ENCODE results near the gene RASL10A. TPM values are rescaled to one million over a fixed set of nuclear protein-coding genes. Genes with fewer than 3 reads are reported as not detected.

Gene RASL10A
- total RNA-seq, 1 experiment from 2014 or later, result 1.1 TPM

GRCh38 chr22:29340566-29340965 lies 25.1 kb upstream of the RASL10A start:
- Mint-ChIP-seq H3K9me3 (ENCODE audit: unreplicated experiment) (no peaks in the 10 kb centered on the region), H3K27ac (ENCODE audit: unreplicated experiment) (no peak overlapping the region), H3K4me1 (ENCODE audit: low read depth, unreplicated experiment) (peaks cover 8% of the 10 kb centered on the region), H3K4me3 (ENCODE audit: unreplicated experiment) (no peak overlapping the region), H3K27me3 (ENCODE audit: insufficient read depth, unreplicated experiment) (no peaks in the 10 kb centered on the region), H3K36me3 (ENCODE audit: insufficient read depth, unreplicated experiment) (peaks cover 61% of the 10 kb centered on the region)
- H3K4me3 ChIP-seq (ENCODE audit: low read depth, low read length), result no peak overlapping the region
- DNase-seq, result no peak
- BruUV-seq (replicated peaks), result no TSS peak
- H3K4me1 ChIP-seq, result peaks cover 6% of the 10 kb centered on the region; the same call in 1 of the 2 replicates
- intact Hi-C loops (cut with micrococcal nuclease; ENCODE audit: unreplicated experiment), result no loop called here
- peaks cover 1% of the 10 kb centered on the region for H3K36me3 ChIP-seq (ENCODE audit: control insufficient read depth, insufficient read depth, low read length)
- TF ChIP-seq, protein P1, sequence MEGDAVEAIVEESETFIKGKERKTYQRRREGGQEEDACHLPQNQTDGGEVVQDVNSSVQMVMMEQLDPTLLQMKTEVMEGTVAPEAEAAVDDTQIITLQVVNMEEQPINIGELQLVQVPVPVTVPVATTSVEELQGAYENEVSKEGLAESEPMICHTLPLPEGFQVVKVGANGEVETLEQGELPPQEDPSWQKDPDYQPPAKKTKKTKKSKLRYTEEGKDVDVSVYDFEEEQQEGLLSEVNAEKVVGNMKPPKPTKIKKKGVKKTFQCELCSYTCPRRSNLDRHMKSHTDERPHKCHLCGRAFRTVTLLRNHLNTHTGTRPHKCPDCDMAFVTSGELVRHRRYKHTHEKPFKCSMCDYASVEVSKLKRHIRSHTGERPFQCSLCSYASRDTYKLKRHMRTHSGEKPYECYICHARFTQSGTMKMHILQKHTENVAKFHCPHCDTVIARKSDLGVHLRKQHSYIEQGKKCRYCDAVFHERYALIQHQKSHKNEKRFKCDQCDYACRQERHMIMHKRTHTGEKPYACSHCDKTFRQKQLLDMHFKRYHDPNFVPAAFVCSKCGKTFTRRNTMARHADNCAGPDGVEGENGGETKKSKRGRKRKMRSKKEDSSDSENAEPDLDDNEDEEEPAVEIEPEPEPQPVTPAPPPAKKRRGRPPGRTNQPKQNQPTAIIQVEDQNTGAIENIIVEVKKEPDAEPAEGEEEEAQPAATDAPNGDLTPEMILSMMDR (IDR thresholded peaks at IDR 0.05; ENCODE audit: insufficient read depth in 1 of 2, low read depth in 1 of 2, low read length in 1 of 2, severe bottlenecking in 1 of 2, unreplicated experiment in 1 of 2), result no peak
- CTCF ChIA-PET, result no interaction called here
- POLR2A ChIA-PET, result no interaction called here
- H3K9me3 ChIP-seq, result no peaks in the 10 kb centered on the region
- H3K27me3 ChIP-seq (replicated peaks; ENCODE audit: control insufficient read depth, insufficient read depth, low read length), result no peaks in the 10 kb centered on the region

- DNase-seq, result no peak
- TF ChIP-seq, protein P1 (IDR thresholded peaks at IDR 0.05; ENCODE audit: insufficient read depth in 1 of 2, low read depth in 1 of 2, low read length in 1 of 2, severe bottlenecking in 1 of 2, unreplicated experiment in 1 of 2), result no peak
- H3K36me3 ChIP-seq (ENCODE audit: control insufficient read depth, insufficient read depth, low read length), result peaks cover 1% of the 10 kb centered on the region
- H3K4me1 ChIP-seq, result peaks cover 6% of the 10 kb centered on the region; the same call in 1 of the 2 replicates
- BruUV-seq (replicated peaks), result no TSS peak
- Mint-ChIP-seq H3K4me1 (ENCODE audit: low read depth, unreplicated experiment) (peaks cover 8% of the 10 kb centered on the region), H3K27me3 (ENCODE audit: insufficient read depth, unreplicated experiment) (no peaks in the 10 kb centered on the region), H3K27ac (ENCODE audit: unreplicated experiment) (no peak overlapping the region), H3K9me3 (ENCODE audit: unreplicated experiment) (no peaks in the 10 kb centered on the region), H3K4me3 (ENCODE audit: unreplicated experiment) (no peak overlapping the region), H3K36me3 (ENCODE audit: insufficient read depth, unreplicated experiment) (peaks cover 51% of the 10 kb centered on the region)
- ChIA-PET CTCF (no interaction called here), POLR2A (no interaction called here)
- intact Hi-C loops (cut with micrococcal nuclease; ENCODE audit: unreplicated experiment), result no loop called here
- no peaks in the 10 kb centered on the region for H3K27me3 ChIP-seq (replicated peaks; ENCODE audit: control insufficient read depth, insufficient read depth, low read length)
- no peaks in the 10 kb centered on the region for H3K9me3 ChIP-seq
- H3K4me3 ChIP-seq (ENCODE audit: low read depth, low read length), result no peak overlapping the region
These were observed 24.1 kb upstream of the RASL10A start for GRCh38 chr22:29339381-29340235.

DNA sequence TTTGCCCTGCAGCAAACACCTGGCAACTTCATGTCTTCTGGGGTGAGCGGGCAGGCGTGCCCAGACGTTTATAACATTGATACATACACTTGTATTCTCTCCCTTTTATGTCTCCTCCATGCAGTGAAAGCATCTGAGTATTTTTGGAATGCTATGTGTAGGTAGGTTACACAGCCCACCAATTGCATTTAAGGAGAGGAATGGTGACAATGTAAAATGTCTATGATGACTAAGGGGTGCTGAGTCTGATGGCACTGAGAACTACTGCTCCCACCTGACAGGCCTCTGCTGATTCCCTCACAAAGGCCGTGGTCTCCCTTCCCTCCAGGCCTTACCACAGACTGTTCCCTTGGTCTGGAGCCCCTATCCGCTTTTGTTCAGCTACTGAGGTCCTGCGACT lies 22.9 kb upstream of the RASL10A start:
- POLR2A ChIA-PET, result no interaction called here
- TF ChIP-seq, protein P1 (IDR thresholded peaks at IDR 0.05; ENCODE audit: insufficient read depth in 1 of 2, low read depth in 1 of 2, low read length in 1 of 2, severe bottlenecking in 1 of 2, unreplicated experiment in 1 of 2), result no peak
- CTCF ChIA-PET, result no interaction called here
- DNase-seq, result no peak
- no peaks in the 10 kb centered on the region for H3K27me3 ChIP-seq (replicated peaks; ENCODE audit: control insufficient read depth, insufficient read depth, low read length)
- H3K27me3 Mint-ChIP-seq (ENCODE audit: insufficient read depth, unreplicated experiment), result no peaks in the 10 kb centered on the region
- peaks cover 1% of the 10 kb centered on the region for H3K36me3 ChIP-seq (ENCODE audit: control insufficient read depth, insufficient read depth, low read length)
- H3K36me3 Mint-ChIP-seq (ENCODE audit: insufficient read depth, unreplicated experiment), result peaks cover 48% of the 10 kb centered on the region
- H3K4me1 Mint-ChIP-seq (ENCODE audit: low read depth, unreplicated experiment), result peaks cover 8% of the 10 kb centered on the region
- no TSS peak for BruUV-seq (replicated peaks)
- intact Hi-C loops (cut with micrococcal nuclease; ENCODE audit: unreplicated experiment), result no loop called here
- H3K27ac Mint-ChIP-seq (ENCODE audit: unreplicated experiment), result peak overlapping the region; percentile 40
- H3K4me1 ChIP-seq, result peaks cover 6% of the 10 kb centered on the region; the same call in 1 of the 2 replicates
- no peaks in the 10 kb centered on the region for H3K9me3 Mint-ChIP-seq (ENCODE audit: unreplicated experiment)
- no peak overlapping the region for H3K4me3 ChIP-seq (ENCODE audit: low read depth, low read length)
- no peaks in the 10 kb centered on the region for H3K9me3 ChIP-seq
- no peak overlapping the region for H3K4me3 Mint-ChIP-seq (ENCODE audit: unreplicated experiment)

All from Caco-2 (cell line).